ENCODE results near the gene UTF1. TPM values are rescaled to one million over a fixed set of nuclear protein-coding genes. Genes with fewer than 3 reads are reported as not detected.

UTF1 gene
- polyA plus RNA-seq, 3 donors, result 0.14 to 0.48 (median 0.24) TPM

DNA sequence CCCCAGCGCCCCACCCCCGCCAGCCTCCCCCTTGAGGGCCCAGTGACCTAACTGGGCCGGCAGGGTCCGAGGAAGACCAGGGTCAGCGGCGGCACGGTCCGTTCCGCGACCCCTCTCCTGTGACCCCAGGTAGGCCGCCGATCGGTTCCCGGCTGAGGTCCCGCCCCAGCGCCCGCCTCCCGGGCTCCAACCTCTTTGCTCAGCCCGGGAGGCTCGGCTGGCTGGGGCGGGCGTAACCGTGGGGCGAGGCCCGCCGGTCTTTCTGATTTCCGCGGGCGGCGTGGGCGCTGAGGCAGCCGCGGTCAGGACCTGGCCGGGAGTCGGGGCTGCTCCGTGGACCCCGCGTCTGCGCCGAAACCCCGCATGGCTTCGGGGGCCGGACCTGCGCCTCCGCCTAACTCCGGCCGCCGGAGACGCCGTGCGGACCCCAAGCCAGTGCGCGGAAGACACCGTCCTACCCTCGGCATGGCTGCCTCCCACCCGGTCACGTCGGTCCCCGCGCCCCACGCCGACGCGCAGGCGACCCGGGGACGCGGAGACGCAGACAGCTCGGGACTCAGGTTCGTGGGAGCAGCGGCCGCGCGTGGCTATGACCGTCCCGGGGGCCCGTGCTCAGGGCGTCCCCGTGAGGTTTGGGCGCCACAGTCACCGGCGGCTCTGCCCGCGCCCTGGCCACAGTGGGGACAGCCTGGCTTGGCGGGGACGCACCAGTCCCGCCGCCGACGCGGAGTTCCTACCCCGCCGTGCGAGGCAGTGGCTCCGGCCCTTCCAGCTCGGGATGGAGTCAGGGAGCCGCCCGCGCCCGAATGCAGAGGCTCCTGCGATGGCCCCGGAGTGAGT, 6.6 kb downstream of the UTF1 start:
- Histone ChIP-seq H3K4me3 (replicated peaks in 1 of 3; ENCODE audit: low read depth in 2 of 3, low read length in 3 of 3) (peak overlapping the region; percentile 40 to 76 (median 55)), H3K79me2 (ENCODE audit: insufficient read depth, low read length) (no peaks in the 10 kb centered on the region), H3K27me3 (ENCODE audit: control insufficient read depth in 2 of 2, insufficient read depth in 2 of 2, low read length in 2 of 2) (peaks cover 3 to 56% of the 10 kb centered on the region in 2 donors), H3K9ac (ENCODE audit: insufficient read depth, low read length, poor library complexity, severe bottlenecking) (peak overlapping the region; percentile 87), H3K4me1 (ENCODE audit: control insufficient read depth in 1 of 2, insufficient read depth in 2 of 2, low read length in 2 of 2) (peaks cover 58 to 66% of the 10 kb centered on the region in 2 donors), H3K9me3 (replicated peaks in 1 of 2; ENCODE audit: control insufficient read depth in 1 of 2, insufficient read depth in 1 of 2, low read length in 2 of 2) (peaks cover 0 to 3% of the 10 kb centered on the region in 2 donors), H4K20me1 (ENCODE audit: insufficient read depth, low read length) (peaks cover 1% of the 10 kb centered on the region), H3K27ac (ENCODE audit: low read depth in 1 of 2, low read length in 2 of 2) (peak overlapping the region; percentile 89 to 92), H2AFZ (ENCODE audit: insufficient read depth, low read depth, low read length, poor library complexity, severe bottlenecking) (peak overlapping the region; percentile 74), H3K4me2 (replicated peaks; ENCODE audit: extremely low read depth, low read length, poor library complexity, severe bottlenecking) (peak overlapping the region; percentile 74), H3K36me3 (replicated peaks in 1 of 2; ENCODE audit: control insufficient read depth in 1 of 2, insufficient read depth in 2 of 2, low read length in 2 of 2) (no peaks in the 10 kb centered on the region)
- peaks cover 2 to 15% (median 9%) of the 10 kb centered on the region in 7 donors for H3K9me3 Mint-ChIP-seq
- peak overlapping the region; percentile 76 to 81 for H3K4me3 Mint-ChIP-seq
- H3K4me1 Mint-ChIP-seq, result peaks cover 30% of the 10 kb centered on the region
- DNase-seq, result peak in 1 of 3 donors; percentile 8
- peaks cover 38 to 78% (median 58%) of the 10 kb centered on the region in 3 donors for H3K27me3 Mint-ChIP-seq (ENCODE audit: low read depth in 3 of 3)
- TF ChIP-seq, protein P1, sequence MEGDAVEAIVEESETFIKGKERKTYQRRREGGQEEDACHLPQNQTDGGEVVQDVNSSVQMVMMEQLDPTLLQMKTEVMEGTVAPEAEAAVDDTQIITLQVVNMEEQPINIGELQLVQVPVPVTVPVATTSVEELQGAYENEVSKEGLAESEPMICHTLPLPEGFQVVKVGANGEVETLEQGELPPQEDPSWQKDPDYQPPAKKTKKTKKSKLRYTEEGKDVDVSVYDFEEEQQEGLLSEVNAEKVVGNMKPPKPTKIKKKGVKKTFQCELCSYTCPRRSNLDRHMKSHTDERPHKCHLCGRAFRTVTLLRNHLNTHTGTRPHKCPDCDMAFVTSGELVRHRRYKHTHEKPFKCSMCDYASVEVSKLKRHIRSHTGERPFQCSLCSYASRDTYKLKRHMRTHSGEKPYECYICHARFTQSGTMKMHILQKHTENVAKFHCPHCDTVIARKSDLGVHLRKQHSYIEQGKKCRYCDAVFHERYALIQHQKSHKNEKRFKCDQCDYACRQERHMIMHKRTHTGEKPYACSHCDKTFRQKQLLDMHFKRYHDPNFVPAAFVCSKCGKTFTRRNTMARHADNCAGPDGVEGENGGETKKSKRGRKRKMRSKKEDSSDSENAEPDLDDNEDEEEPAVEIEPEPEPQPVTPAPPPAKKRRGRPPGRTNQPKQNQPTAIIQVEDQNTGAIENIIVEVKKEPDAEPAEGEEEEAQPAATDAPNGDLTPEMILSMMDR (IDR thresholded peaks at IDR 0.05), result no peak
- peaks cover 7 to 18% of the 10 kb centered on the region in 2 donors for H3K36me3 Mint-ChIP-seq
- 1% methylated on average over 100 of the region's 103 CpGs for WGBS (ENCODE audit: insufficient coverage)
- intact Hi-C loops (cut with micrococcal nuclease), result loop anchor here (2.0 to 10.0 kb wide), 3 partner anchors 20 to 92 kb away; no protein-coding TSS in a partner anchor
- H3K27ac Mint-ChIP-seq, result peak overlapping the region in 6 of 7 donors; percentile 88 to 97 (median 95)

DNA sequence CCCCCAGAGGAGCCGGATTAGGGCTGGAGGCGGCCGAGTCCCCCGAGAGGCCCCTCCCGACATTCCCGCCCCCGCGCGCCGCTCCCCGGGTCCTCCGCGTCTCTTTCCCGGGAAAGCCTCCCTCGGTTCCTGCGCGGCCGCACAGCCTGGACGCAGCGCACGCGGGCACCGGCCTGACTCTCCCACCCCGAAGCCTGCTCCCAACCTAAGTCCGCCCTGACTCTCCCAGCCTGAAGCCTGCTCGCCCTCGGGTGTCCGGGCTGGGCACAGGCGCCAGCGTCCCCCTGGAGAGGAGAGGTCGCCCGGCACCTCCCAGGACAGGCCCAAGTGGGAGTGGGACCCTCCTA, 7.2 kb downstream of the UTF1 start:
- Histone ChIP-seq H3K27ac (ENCODE audit: low read depth in 1 of 2, low read length in 2 of 2) (no peak overlapping the region), H3K9me3 (replicated peaks in 1 of 2; ENCODE audit: control insufficient read depth in 1 of 2, insufficient read depth in 1 of 2, low read length in 2 of 2) (peaks cover 0 to 3% of the 10 kb centered on the region in 2 donors), H3K36me3 (replicated peaks in 1 of 2; ENCODE audit: control insufficient read depth in 1 of 2, insufficient read depth in 2 of 2, low read length in 2 of 2) (no peaks in the 10 kb centered on the region), H3K27me3 (ENCODE audit: control insufficient read depth in 2 of 2, insufficient read depth in 2 of 2, low read length in 2 of 2) (peaks cover 3 to 56% of the 10 kb centered on the region in 2 donors), H4K20me1 (ENCODE audit: insufficient read depth, low read length) (peaks cover 6% of the 10 kb centered on the region), H3K4me2 (replicated peaks; ENCODE audit: extremely low read depth, low read length, poor library complexity, severe bottlenecking) (peak overlapping the region; percentile 74), H2AFZ (ENCODE audit: insufficient read depth, low read depth, low read length, poor library complexity, severe bottlenecking) (peak overlapping the region; percentile 74), H3K4me3 (replicated peaks in 1 of 3; ENCODE audit: low read depth in 2 of 3, low read length in 3 of 3) (peak overlapping the region; percentile 40 to 76 (median 55)), H3K79me2 (ENCODE audit: insufficient read depth, low read length) (no peaks in the 10 kb centered on the region), H3K9ac (ENCODE audit: insufficient read depth, low read length, poor library complexity, severe bottlenecking) (peak overlapping the region; percentile 87), H3K4me1 (ENCODE audit: control insufficient read depth in 1 of 2, insufficient read depth in 2 of 2, low read length in 2 of 2) (peaks cover 64 to 69% of the 10 kb centered on the region in 2 donors)
- Mint-ChIP-seq H3K9me3 (peaks cover 2 to 13% (median 9%) of the 10 kb centered on the region in 7 donors), H3K27ac (peak overlapping the region in 3 of 7 donors; percentile 57 to 71 (median 61)), H3K4me1 (peaks cover 30% of the 10 kb centered on the region), H3K27me3 (ENCODE audit: low read depth in 3 of 3) (peaks cover 35 to 78% (median 57%) of the 10 kb centered on the region in 3 donors), H3K4me3 (peak overlapping the region; percentile 73 to 79), H3K36me3 (peaks cover 7 to 13% of the 10 kb centered on the region in 2 donors)
- WGBS (ENCODE audit: insufficient coverage), result 8% methylated on average over 30 of the region's 32 CpGs
- no peak for DNase-seq
- intact Hi-C loops (cut with micrococcal nuclease), result loop anchor here (2.0 to 10.0 kb wide), 3 partner anchors 20 to 92 kb away; no protein-coding TSS in a partner anchor
- TF ChIP-seq, protein P1 (IDR thresholded peaks at IDR 0.05), result no peak

Measured in CD14-positive monocyte (primary cell).